Cerebellar nuclear complex (tissue), 1 donor: ENCODE results near the gene GSDMA.

Source experiments
- DNase-seq, 2 experiments: peaks; one replicate each; lab custom pipeline; 2025; lab: John Stamatoyannopoulos, UW

GSDMA gene

GRCh38 chr17:39962642-39963220 lies at the start of gene GSDMA:
Gene GSDMA, plus strand, starts transcription at chr17:39963004. Its CDS starts 2,684 bp downstream, at chr17:39965688.
- DNase-seq = no peak

- no peak for DNase-seq
Measured at GRCh38 chr17:39913989-39914388, 48.8 kb upstream of the GSDMA start.

- no peak for DNase-seq
Measured at GRCh38 chr17:39915559-39915958, 47.2 kb upstream of the GSDMA start.

- DNase-seq = no peak
Measured at GRCh38 chr17:39916918-39917317, 45.9 kb upstream of the GSDMA start.

GRCh38 chr17:39919087-39919683 lies 43.6 kb upstream of the GSDMA start:
- no peak for DNase-seq

- DNase-seq = no peak
Measured at GRCh38 chr17:39920218-39921210, 42.3 kb upstream of the GSDMA start.

- no peak for DNase-seq
Measured at GRCh38 chr17:39921323-39921722, 41.5 kb upstream of the GSDMA start.

GRCh38 chr17:39922006-39922405 lies 40.8 kb upstream of the GSDMA start:
- DNase-seq = no peak

GRCh38 chr17:39923230-39923629 lies 39.6 kb upstream of the GSDMA start:
- no peak for DNase-seq

GRCh38 chr17:39923836-39924690 lies 38.7 kb upstream of the GSDMA start:
- DNase-seq = no peak

GRCh38 chr17:39924691-39925055 lies 38.1 kb upstream of the GSDMA start:
- no peak for DNase-seq

- DNase-seq = no peak
Measured at GRCh38 chr17:39925282-39926134, 37.3 kb upstream of the GSDMA start.

- DNase-seq = no peak
Measured at GRCh38 chr17:39926135-39926587, 36.6 kb upstream of the GSDMA start.

GRCh38 chr17:39926588-39927100 lies 36.2 kb upstream of the GSDMA start:
- no peak for DNase-seq

- DNase-seq = peak; percentile 45 to 70
Measured at GRCh38 chr17:39927101-39927928, 35.5 kb upstream of the GSDMA start, which contains the start of the genes LRRC3C and ORMDL3. Gene LRRC3C, plus strand, starts transcription at chr17:39927732. Its CDS starts 13,792 bp downstream, at chr17:39941524. Gene ORMDL3, minus strand, starts transcription at chr17:39927601. Its CDS starts 3,398 bp downstream, at chr17:39924203.

- no peak for DNase-seq
Measured at GRCh38 chr17:39927929-39928857, 34.6 kb upstream of the GSDMA start.

GRCh38 chr17:39928858-39929645 lies 33.8 kb upstream of the GSDMA start:
- no peak for DNase-seq
